ENCODE results near the gene VAMP3.

VAMP3 gene

DNA sequence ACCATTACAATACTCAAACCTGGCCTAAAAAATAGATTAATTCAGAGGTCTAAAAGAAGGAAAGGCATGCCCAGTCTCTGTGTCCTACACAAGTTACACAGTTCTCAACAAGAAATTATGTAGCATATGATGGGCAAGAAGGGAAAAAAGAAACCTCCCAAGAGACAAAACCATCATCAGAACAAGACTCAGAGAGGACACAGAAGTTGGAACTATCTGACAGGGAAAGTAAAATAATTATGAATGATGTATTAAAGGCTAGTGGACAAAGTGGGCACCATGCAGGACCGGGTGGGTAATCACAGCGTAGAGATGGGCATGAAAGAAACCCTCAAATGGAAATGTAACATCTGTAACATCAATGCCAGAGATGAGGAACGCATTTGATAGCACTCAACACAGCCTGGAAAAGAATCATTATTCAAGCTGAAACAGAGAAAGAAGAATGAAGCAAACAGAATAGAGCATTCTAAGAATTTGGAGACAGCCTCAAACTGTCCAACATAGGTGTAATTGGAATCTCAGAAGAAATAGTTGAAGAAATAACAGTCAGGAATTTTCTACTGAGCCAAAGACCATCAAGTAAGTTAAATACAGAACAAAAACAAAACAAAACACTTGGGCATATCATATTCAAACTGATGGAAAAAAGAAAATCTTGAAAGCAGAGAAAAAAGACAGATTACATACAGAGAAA is 42.7 kb downstream of the VAMP3 start:
- no peak for DNase-seq (ENCODE audit: low read depth)

GRCh38 chr1:7821282-7821681 is 50.2 kb downstream of the VAMP3 start:
- DNase-seq (ENCODE audit: low read depth): no peak

DNA sequence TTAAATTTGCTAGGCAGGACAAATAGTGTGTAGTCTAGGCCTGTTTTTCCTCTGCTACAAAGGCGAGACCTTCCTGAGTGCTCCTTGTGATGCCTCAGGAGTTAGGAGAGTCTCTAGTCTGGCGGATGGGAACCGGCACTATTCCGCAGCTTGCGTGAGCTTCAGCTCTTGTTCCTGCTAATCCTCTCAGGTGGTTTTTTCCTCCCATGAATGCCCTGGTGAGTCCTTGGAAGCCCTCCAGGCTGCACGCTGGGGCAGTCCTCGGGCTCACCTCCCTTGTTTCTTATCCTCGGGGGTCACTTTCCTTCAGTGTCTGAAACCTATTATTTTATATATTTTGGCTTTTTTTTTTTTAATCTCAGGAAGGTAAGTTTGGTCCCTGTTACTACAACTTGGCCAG is 53.6 kb downstream of the VAMP3 start:
- DNase-seq (ENCODE audit: low read depth): no peak

- DNase-seq (ENCODE audit: low read depth): no peak
These were observed 55.3 kb downstream of the VAMP3 start for GRCh38 chr1:7826363-7826762.

- DNase-seq (ENCODE audit: low read depth): no peak
These were observed 56.2 kb downstream of the VAMP3 start for GRCh38 chr1:7827126-7827955.
